Hepatocyte (in vitro differentiated cells): ENCODE results near the gene SIVA1. TPM values are rescaled to one million over a fixed set of nuclear protein-coding genes. Genes with fewer than 3 reads are reported as not detected.

Experiments
- DNase-seq: peaks from one replicate; pipeline ENCODE4 v3.0.0-alpha.2; 2016; ENCODE audit warnings: low spot score
- H2AFZ ChIP-seq: fragments of 200-600 bp; sonication (generic); 2 replicates; pipeline ENCODE4 v1.6.0; 2016; ENCODE audit warnings: antibody characterized with exemption, mild to moderate bottlenecking
- H3K27ac ChIP-seq: fragments of 200-600 bp; sonication (generic); 2 replicates; pipeline ENCODE4 v1.5.1; 2016; ENCODE audit warnings: mild to moderate bottlenecking
- H3K27me3 ChIP-seq: fragments of 200-600 bp; sonication (generic); 2 replicates; pipeline ENCODE4 v1.6.1; 2016
- H3K36me3 ChIP-seq: fragments of 200-600 bp; sonication (generic); replicated peaks from 2 replicates; pipeline ENCODE4 v1.5.1; 2016; ENCODE audit warnings: low read depth; ENCODE audit not compliant: insufficient read depth
- H3K4me1 ChIP-seq: fragments of 200-600 bp; sonication (generic); 2 replicates; pipeline ENCODE4 v1.5.1; 2016; ENCODE audit warnings: mild to moderate bottlenecking, moderate library complexity; ENCODE audit not compliant: insufficient read depth
- H3K4me2 ChIP-seq: fragments of 200-600 bp; sonication (generic); 2 replicates; pipeline ENCODE4 v1.6.0; 2016
- H3K4me3 ChIP-seq: fragments of 200-600 bp; sonication (generic); 2 replicates; pipeline ENCODE4 v1.5.1; 2016; ENCODE audit warnings: mild to moderate bottlenecking
- H3K79me2 ChIP-seq: fragments of 200-600 bp; sonication (generic); 2 replicates; pipeline ENCODE4 v1.6.0; 2017; ENCODE audit warnings: mild to moderate bottlenecking
- H3K9me2 ChIP-seq: fragments of 200-600 bp; sonication (generic); replicated peaks from 2 replicates; pipeline ENCODE4 v1.6.0; 2017; ENCODE audit warnings: mild to moderate bottlenecking; ENCODE audit not compliant: insufficient read depth
- H3K9me3 ChIP-seq: fragments of 200-600 bp; sonication (generic); 2 replicates; pipeline ENCODE4 v1.5.1; 2016; ENCODE audit warnings: low read depth, mild to moderate bottlenecking
- H4K20me1 ChIP-seq: fragments of 200-600 bp; sonication (generic); 2 replicates; pipeline ENCODE4 v1.6.0; 2016; ENCODE audit warnings: mild to moderate bottlenecking; ENCODE audit not compliant: insufficient read depth, poor library complexity, severe bottlenecking
- EZH2 ChIP-seq: fragments of 200-600 bp; sonication (generic); IDR thresholded peaks from 2 replicates; pipeline ENCODE4 v1.6.1; 2016; ENCODE audit warnings: antibody characterized with exemption, mild to moderate bottlenecking, borderline replicate concordance
- EZH2phosphoT487 ChIP-seq: fragments of 200-600 bp; sonication (generic); IDR thresholded peaks from one replicate; pipeline ENCODE4 v1.6.1; 2018; ENCODE audit warnings: antibody characterized with exemption, mild to moderate bottlenecking, low read depth, moderate library complexity; ENCODE audit not compliant: unreplicated experiment, severe bottlenecking
- WGBS: methylation state at CpG from one replicate; pipeline ENCODE4 v1.1.6; 2016; ENCODE audit warnings: low lambda C conversion rate; ENCODE audit errors: missing lambda C conversion rate; 5-methylcytosine and 5-hydroxymethylcytosine counted together
- polyA plus RNA-seq: library from polyadenylated mRNA; unstranded; fragments of >200 nt; fragmentation: Nextera tagmentation; extraction: Ambion mirVana; gene quantifications from 2 replicates; pipeline ENCODE4 v1.2.1, GENCODE V29; 2016
- total RNA-seq: library from RNA; depleted of rRNA; stranded (reverse); fragments of >200 nt; gene quantifications from 2 replicates; pipeline ENCODE4 v1.2.3, GENCODE V29; 2014
- TF ChIP-seq, protein P1 (sequence below): fragments of 200-600 bp; sonication (generic); IDR thresholded peaks from 2 replicates; pipeline ENCODE4 v1.5.1; 2016; ENCODE audit warnings: antibody characterized with exemption, mild to moderate bottlenecking; ENCODE audit not compliant: poor library complexity

Gene SIVA1
- total and polyA plus RNA-seq, 2 experiments from 2014 or later = 149 to 163 TPM

GRCh38 chr14:104787736-104788135 lies 34.8 kb downstream of the SIVA1 start:
- H3K4me2 ChIP-seq = no peak overlapping the region
- H3K27me3 ChIP-seq = no peaks in the 10 kb centered on the region
- no peaks in the 10 kb centered on the region for H3K36me3 ChIP-seq
- no peak for TF ChIP-seq EZH2
- TF ChIP-seq EZH2phosphoT487 = no peak
- TF ChIP-seq, protein P1, sequence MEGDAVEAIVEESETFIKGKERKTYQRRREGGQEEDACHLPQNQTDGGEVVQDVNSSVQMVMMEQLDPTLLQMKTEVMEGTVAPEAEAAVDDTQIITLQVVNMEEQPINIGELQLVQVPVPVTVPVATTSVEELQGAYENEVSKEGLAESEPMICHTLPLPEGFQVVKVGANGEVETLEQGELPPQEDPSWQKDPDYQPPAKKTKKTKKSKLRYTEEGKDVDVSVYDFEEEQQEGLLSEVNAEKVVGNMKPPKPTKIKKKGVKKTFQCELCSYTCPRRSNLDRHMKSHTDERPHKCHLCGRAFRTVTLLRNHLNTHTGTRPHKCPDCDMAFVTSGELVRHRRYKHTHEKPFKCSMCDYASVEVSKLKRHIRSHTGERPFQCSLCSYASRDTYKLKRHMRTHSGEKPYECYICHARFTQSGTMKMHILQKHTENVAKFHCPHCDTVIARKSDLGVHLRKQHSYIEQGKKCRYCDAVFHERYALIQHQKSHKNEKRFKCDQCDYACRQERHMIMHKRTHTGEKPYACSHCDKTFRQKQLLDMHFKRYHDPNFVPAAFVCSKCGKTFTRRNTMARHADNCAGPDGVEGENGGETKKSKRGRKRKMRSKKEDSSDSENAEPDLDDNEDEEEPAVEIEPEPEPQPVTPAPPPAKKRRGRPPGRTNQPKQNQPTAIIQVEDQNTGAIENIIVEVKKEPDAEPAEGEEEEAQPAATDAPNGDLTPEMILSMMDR = no peak
- 94% methylated on average over 7 of the region's 7 CpGs for WGBS
- peaks cover 4% of the 10 kb centered on the region for H3K4me1 ChIP-seq
- no peak overlapping the region for H3K27ac ChIP-seq
- peaks cover 73% of the 10 kb centered on the region for H3K79me2 ChIP-seq
- no peak overlapping the region for H2AFZ ChIP-seq
- H3K4me3 ChIP-seq = no peak overlapping the region
- H4K20me1 ChIP-seq = peaks cover 69% of the 10 kb centered on the region
- DNase-seq = no peak
- no peaks in the 10 kb centered on the region for H3K9me2 ChIP-seq
- no peaks in the 10 kb centered on the region for H3K9me3 ChIP-seq

DNA sequence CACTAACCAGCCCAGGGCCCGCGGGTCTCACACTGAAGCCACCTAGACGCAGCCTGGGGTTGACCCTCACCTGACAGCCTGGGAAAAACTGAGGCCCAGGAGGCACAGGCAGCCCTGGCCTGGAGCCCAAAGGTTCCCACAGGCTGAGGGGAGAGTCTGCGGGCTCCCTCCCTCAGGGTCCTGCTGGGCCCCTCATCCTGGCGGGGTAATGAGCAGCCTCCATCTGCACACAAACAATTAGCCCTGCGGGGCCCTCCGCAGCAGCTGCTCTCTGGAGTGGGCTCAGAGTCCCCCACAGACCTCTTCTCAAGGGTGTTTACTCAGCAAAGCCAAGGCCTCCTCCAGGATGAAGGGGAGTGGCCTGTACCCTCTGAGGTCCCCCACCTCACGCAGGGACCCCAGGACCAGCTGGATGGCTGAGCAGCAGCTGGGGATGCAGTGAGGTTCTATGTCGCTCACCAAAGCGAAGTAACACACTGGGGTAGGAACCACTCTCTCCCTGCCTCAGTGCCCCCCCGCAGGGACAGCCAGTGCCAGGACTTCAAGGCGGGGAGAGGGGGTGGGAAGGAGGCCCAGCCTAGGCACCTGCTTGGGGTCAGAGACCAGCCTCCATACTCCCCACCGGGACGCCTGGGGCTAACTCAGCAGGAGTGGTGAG lies 35.3 kb downstream of the SIVA1 start:
- H3K9me2 ChIP-seq = no peaks in the 10 kb centered on the region
- H3K79me2 ChIP-seq = peaks cover 79% of the 10 kb centered on the region
- DNase-seq = no peak
- no peak overlapping the region for H3K4me2 ChIP-seq
- H3K4me1 ChIP-seq = peaks cover 9% of the 10 kb centered on the region
- no peak overlapping the region for H3K4me3 ChIP-seq
- no peaks in the 10 kb centered on the region for H3K9me3 ChIP-seq
- no peak overlapping the region for H3K27ac ChIP-seq
- WGBS = 95% methylated on average over 14 of the region's 14 CpGs
- H3K27me3 ChIP-seq = no peaks in the 10 kb centered on the region
- H3K36me3 ChIP-seq = no peaks in the 10 kb centered on the region
- TF ChIP-seq EZH2phosphoT487 (no peak), EZH2 (no peak)
- TF ChIP-seq, protein P1 = no peak
- peaks cover 75% of the 10 kb centered on the region for H4K20me1 ChIP-seq
- H2AFZ ChIP-seq = no peak overlapping the region

- Histone ChIP-seq H3K27ac (no peak overlapping the region), H3K9me2 (no peaks in the 10 kb centered on the region), H2AFZ (no peak overlapping the region), H3K36me3 (no peaks in the 10 kb centered on the region), H3K79me2 (peaks cover 83% of the 10 kb centered on the region), H3K27me3 (no peaks in the 10 kb centered on the region), H3K4me2 (no peak overlapping the region), H4K20me1 (peaks cover 83% of the 10 kb centered on the region), H3K4me3 (no peak overlapping the region), H3K4me1 (peaks cover 17% of the 10 kb centered on the region), H3K9me3 (no peaks in the 10 kb centered on the region)
- TF ChIP-seq EZH2 (no peak), EZH2phosphoT487 (no peak)
- TF ChIP-seq, protein P1 = no peak
- no peak for DNase-seq
- WGBS = 93% methylated on average over 38 of the region's 39 CpGs
Observed at GRCh38 chr14:104788873-104789663, 36.1 kb downstream of the SIVA1 start.
